SW480 (cell line): ENCODE data around the gene SPRY4.
"Not testable (repeated sequence)": the region's sequence is repeated elsewhere in the genome, so short reads cannot be mapped to it uniquely, and the experiment has no call there.

ENCODE experiments used
- DNase-seq: peaks from one replicate; pipeline ENCODE4 v3.0.0-alpha.2; 2016; ENCODE audit warnings: low spot score

Gene SPRY4, protein sequence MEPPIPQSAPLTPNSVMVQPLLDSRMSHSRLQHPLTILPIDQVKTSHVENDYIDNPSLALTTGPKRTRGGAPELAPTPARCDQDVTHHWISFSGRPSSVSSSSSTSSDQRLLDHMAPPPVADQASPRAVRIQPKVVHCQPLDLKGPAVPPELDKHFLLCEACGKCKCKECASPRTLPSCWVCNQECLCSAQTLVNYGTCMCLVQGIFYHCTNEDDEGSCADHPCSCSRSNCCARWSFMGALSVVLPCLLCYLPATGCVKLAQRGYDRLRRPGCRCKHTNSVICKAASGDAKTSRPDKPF

DNA sequence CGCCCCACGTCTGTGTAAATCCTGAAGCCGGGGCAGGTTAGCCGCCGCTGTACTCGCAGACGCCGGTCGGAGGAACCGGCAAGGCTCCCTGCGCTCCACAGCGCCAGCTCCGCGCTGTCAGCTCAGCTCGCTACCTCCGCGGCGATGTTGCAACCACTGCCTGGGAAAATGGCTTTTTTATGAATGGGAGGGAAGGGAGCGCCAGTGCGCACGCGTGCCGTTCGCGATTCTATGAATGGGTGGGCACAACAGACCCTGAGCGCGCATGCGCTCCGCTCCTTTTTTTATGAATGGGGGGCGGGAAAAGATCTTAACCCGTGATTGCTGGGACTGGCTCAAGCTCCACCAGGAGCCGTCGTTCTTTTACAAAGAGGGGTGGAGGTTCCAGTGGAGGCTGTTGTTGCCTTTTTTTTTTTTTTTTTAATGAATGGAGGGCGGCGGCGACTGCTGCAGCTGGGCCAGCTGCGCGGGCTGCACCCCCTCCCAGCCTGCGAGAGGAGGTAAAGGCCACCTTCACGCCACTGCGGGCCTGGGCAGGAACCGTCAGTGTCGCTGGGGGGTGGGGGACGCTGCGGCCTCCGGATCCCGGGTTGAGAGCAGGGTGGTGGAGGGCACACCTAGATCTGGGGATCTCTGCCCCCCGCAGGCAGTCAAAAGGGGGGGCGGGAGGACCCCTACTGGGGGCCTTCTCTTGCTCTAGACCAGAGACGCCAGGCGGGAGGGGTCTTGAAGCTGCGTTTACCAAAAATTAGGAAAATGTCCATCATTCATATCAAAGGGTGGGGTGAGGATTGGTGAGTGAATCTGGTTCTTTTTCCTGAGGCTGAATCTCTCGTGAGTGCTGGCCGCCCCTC is at the start of gene SPRY4:
Gene SPRY4 (minus strand): TSS at position 151 of the 854 bp plus-strand sequence. CDS start 9,913 bp downstream, outside the sequence.
- peak; percentile 99 for DNase-seq

DNA sequence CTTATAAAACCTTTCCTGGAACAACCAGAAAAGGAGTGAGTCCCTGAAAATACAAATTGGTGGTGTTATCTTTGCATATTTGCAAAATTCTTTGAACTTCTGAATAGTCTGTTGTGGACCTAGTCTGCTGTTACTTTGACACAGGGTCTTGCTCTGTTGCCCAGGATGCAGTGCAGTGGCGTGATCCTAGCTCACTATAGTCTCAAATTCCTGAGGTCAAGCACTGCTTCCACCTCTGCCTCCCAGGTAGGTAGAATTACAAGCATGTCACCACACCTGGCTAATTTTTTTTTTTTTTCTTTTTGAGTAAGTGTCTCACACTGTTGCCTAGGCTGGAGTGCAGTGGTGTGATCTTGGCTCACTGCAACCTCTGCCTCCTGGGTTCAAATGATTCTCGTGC is 43.7 kb upstream of the SPRY4 start:
- DNase-seq: no peak

DNA sequence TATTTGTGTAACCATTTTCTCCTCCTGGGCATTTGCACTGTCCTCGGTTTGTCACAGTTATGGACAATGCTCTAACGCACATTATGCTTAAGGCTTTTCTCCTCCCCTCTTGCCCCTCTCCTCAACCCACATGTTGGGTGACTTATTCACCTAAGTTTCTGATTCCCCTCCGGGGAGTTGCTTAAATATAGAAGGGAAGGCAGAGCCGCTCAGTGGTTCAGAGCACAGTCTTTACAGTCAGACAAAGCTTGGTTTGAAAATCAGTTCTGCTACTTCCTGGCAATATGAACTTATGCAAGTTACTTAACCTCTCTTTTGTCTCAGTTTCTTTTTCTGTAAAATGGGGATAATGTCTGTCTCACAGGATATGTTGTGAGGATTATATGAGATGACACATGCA is 41.2 kb upstream of the SPRY4 start:
- DNase-seq: no peak

DNA sequence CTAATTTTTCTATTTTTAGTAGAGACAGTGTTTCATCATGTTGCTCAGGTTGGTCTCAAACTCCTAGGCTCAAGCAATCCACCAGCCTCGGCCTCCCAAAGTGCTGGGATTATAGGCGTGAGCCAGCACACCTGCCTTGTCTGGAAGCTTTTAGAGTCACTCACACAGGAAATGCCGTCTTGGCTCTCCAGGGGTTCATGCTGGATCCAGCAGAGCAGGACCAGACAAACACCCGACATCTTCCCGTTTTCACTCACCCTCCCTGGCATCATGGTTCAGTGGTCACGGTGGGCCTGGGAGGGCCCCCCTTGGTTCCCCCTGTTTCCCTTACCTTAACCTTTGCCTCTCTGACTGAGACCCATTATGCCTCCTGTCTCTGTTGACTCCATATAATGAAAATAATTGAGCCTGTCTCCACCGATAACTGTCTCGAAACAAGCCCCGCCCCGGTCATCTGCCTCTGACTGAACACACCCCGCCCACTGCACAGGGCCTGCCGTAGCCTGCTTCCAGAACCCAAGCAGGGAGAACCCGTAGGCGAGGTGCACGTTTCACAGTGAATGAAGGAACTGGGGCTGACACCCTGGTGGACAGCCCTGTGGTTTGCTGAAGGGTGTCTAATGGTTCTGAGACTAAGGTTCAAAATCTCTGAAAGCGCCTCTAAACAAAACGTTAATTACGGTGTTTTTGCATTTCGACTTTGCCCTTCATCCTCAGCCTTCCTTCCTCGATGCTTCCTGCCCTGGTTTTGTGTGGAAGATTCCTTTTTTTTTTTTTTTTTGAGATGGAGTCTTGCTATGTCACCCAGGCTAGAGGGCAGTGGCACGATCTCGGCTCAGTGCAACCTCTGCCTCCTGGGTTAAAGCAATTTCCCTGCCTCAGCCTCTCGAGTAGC is 39.7 kb upstream of the SPRY4 start:
- peak; percentile 91 for DNase-seq

- no peak for DNase-seq
Observed at GRCh38 chr5:142363619-142363963, 38.8 kb upstream of the SPRY4 start.

GRCh38 chr5:142362193-142362592 is 37.4 kb upstream of the SPRY4 start:
- DNase-seq: not testable (repeated sequence)

DNA sequence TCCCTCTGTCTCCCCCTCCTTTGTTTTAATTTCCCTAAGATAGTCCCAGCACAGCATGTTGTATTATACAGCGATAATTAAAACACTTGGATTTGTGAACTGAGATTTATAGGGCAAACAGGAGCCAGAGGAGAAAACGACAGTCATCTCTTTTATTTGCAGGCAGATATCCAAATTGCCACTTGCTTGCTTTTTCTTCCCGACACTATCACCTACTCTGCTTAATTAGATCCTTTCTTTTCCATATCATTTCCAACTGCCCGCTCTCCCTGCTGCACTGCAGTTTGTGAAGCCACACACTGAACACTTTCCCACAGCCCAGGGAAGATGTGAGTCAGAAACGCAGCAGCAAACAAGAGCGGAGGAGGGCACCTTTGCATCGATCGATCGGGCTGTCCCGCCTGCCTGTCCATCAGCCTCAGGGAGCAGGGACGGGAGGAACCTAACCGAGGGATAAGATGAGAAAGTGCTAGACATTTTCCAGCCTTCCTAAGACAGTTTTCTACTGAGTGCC is 35.8 kb upstream of the SPRY4 start:
- DNase-seq: peak; percentile 94

- peak; percentile 53 for DNase-seq
Observed at GRCh38 chr5:142360051-142360498, 35.3 kb upstream of the SPRY4 start.

GRCh38 chr5:142358648-142359047 is 33.8 kb upstream of the SPRY4 start:
- DNase-seq: no peak

- peak; percentile 30 for DNase-seq
Observed at GRCh38 chr5:142358121-142358520, 33.3 kb upstream of the SPRY4 start.

GRCh38 chr5:142357469-142358090 is 32.8 kb upstream of the SPRY4 start:
- DNase-seq: peak; percentile 32

DNA sequence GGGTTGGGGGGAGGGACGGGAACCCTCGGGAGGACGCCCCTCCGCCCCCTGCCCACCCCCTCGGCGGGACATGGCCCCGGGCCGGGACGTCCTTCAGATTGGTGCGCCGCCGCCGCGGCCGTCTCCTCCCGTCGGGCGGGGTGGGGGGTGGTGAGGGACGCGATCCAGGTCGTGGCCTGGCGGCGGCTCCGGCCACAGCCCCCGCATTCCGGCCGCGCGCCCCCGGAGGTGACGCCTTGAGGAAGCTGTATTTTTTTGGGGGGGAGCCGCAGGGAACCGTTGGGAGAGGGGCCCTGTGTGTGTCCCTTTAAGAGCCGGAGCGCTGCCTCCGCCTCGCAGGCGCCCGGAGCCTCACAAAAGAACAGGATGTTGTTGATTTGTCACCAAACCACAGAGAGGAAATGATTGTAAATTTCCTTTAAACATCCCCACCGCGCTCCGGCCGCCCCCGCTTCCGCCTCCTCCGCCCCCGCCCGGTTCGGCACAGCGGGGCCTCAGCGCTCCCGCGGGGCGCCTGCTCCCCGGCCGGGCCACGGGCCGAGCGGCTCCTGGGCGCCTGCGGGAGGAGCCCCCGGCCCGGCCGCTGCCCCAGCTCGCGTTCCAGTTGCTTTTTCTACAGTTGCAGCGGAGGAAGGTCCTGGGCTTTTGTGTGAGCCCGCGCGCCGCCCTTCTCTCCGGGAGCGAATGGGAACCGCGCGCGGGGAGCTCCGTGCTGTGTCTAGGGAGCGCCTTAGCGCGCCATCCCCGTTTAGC is 32.1 kb upstream of the SPRY4 start:
- peak; percentile 99 for DNase-seq

- DNase-seq: peak; percentile 23
Observed at GRCh38 chr5:142356349-142356715, 31.5 kb upstream of the SPRY4 start.

DNA sequence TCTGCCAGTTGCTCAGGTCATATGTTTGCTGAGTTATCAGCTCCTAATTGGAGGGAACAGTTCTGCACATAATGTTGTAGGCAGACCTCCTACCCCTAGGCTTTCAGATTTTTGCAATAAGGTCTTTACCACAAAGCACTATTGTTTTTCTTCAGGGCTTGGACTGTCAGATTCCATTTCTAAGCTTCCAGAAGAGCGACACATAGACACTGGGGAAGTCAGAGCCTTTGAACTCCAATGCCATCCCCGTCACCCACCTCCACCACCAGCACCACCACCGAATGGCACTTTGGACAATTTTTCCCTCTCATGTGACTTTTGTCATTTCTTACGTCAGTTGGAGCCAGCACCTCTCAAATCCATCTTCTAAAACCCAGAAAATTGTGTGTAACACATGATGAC is 28.3 kb upstream of the SPRY4 start:
- peak; percentile 88 for DNase-seq

- DNase-seq: no peak
Observed at GRCh38 chr5:142350021-142350420, 25.2 kb upstream of the SPRY4 start.

DNA sequence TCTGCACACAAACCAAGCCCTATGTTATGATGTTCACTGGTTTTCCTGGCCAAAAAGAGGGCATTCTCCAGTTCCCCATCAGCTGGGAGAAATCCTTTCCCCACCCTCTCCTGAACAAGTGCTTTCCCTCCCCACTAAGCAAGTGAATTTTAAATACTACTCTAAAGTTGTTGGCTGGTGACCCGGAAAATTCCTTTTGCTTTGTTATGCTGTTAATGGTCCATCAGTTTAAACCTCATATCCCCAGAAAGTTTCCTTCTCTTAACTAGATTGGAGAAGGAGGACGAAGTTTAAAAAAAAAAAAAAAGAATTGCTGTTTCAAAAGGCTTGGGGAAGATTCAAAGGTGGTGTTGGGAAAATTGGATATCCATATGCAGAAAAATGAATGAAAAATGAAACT is 21.9 kb upstream of the SPRY4 start:
- no peak for DNase-seq

- not testable (repeated sequence) for DNase-seq
Observed at GRCh38 chr5:142344915-142345314, 20.1 kb upstream of the SPRY4 start.

DNA sequence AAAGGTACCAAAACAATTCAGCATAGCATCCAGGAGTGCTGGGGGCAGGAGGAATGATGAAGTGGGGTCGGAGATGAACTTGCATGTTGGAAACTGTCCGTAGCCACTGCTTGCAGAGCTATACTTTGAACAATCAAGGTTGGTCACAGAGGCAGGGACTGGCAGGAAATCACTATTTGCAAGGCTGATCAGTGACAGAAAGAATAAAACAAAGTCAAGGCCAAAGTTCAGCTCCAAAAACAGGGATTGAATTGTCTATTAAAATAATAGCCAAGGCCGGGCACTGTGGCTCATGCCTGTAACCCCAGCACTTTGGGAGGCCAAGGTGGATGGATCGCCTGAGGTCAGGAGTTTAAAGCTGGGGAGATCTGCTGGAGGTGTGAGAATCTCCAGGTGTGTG is 18.7 kb upstream of the SPRY4 start:
- no peak for DNase-seq

GRCh38 chr5:142342128-142342981 is 17.5 kb upstream of the SPRY4 start:
- DNase-seq: no peak

DNA sequence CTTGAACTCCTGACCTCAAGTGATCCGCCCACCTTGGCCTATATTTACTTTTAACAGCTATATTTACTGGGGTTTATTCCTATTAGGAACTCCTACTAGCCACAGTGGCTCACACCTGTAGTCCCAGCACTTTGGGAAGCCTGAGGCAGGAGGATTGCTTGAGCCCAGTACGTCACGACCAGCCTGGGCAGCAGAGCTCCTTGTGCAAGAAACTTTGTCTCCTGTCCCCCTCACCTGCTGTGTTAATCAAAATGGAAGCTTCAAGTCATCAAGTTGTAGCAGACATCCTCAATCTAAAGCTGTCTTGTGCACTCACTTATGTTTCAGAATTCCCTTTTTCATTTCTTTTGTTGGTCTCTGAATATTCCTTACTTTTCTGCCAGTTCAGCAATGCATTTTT is 15.0 kb upstream of the SPRY4 start:
- DNase-seq: no peak
